Liver (tissue), 9 donors: ENCODE data around the gene ABCA3. TPM values are rescaled to one million over a fixed set of nuclear protein-coding genes. Genes with fewer than 3 reads are reported as not detected.

ENCODE experiments used
- DNase-seq: peaks from one replicate; pipeline ENCODE4 v3.0.0-alpha.2; 2017; ENCODE audit warnings: low spot score
- H3K27ac ChIP-seq, 2 donors: one replicate each; pipeline ENCODE4 v1.7.0; 2013; ENCODE audit warnings: inconsistent platforms in 2 of 2, low read length in 2 of 2, control low read depth in 1 of 2, low read depth in 1 of 2, mild to moderate bottlenecking in 1 of 2
- H3K27me3 ChIP-seq, 4 donors: one replicate each; pipeline versions ENCODE4 v1.6.1 to v1.7.0; 2013; ENCODE audit warnings: low read length in 3 of 4, inconsistent platforms in 1 of 4, mild to moderate bottlenecking in 1 of 4, moderate library complexity in 1 of 4; ENCODE audit not compliant: control insufficient read depth in 4 of 4, insufficient read depth in 4 of 4
- H3K36me3 ChIP-seq, 4 donors: one replicate each; pipeline versions ENCODE4 v1.6.1 to v1.7.0; 2013; ENCODE audit warnings: low read length in 3 of 4, mild to moderate bottlenecking in 3 of 4, low read depth in 1 of 4, moderate library complexity in 1 of 4; ENCODE audit not compliant: control insufficient read depth in 4 of 4, insufficient read depth in 3 of 4
- H3K4me1 ChIP-seq, 4 donors: one replicate each; pipeline versions ENCODE4 v1.6.1 to v1.7.0; 2013; ENCODE audit warnings: low read length in 3 of 4, mild to moderate bottlenecking in 3 of 4, moderate library complexity in 1 of 4; ENCODE audit not compliant: control insufficient read depth in 4 of 4, insufficient read depth in 4 of 4
- H3K4me3 ChIP-seq, 3 donors: one replicate each; pipeline versions ENCODE4 v1.6.1 to v1.7.0; 2013; ENCODE audit warnings: low read length in 3 of 3, control low read depth in 1 of 3, low read depth in 1 of 3, mild to moderate bottlenecking in 1 of 3
- H3K9ac ChIP-seq, 2 donors: one replicate each; pipeline ENCODE4 v1.7.0; 2013; ENCODE audit warnings: low read length in 2 of 2, mild to moderate bottlenecking in 2 of 2, moderate library complexity in 2 of 2, control low read depth in 1 of 2, low read depth in 1 of 2
- H3K9me3 ChIP-seq, 4 donors: one replicate each; pipeline versions ENCODE4 v1.6.1 to v1.7.0; 2013; ENCODE audit warnings: low read length in 3 of 4; ENCODE audit not compliant: control insufficient read depth in 4 of 4
- EGR1 ChIP-seq, 2 donors: IDR thresholded peaks; 2 replicates each; pipeline ENCODE4 v1.6.1; 2016 to 2018; ENCODE audit warnings: antibody characterized with exemption in 2 of 2, low read depth in 2 of 2
- FOXA1 ChIP-seq: IDR thresholded peaks from 2 replicates; pipeline ENCODE4 v1.6.1; 2016; ENCODE audit warnings: antibody characterized with exemption
- FOXA2 ChIP-seq: IDR thresholded peaks from 2 replicates; pipeline ENCODE4 v1.6.1; 2016; ENCODE audit warnings: antibody characterized with exemption
- GABPA ChIP-seq, 2 donors: IDR thresholded peaks in 1 of 2; conservative IDR thresholded peaks in 1 of 2; 2 replicates each; pipeline ENCODE4 v1.6.1; 2016; ENCODE audit warnings: antibody characterized with exemption in 2 of 2, mild to moderate bottlenecking in 1 of 2, moderate library complexity in 1 of 2
- HNF4A ChIP-seq, 2 donors: conservative IDR thresholded peaks; 2 replicates each; pipeline ENCODE4 v1.6.1; 2016; ENCODE audit warnings: antibody characterized with exemption in 2 of 2, mild to moderate bottlenecking in 2 of 2
- HNF4G ChIP-seq: IDR thresholded peaks from 2 replicates; pipeline ENCODE4 v1.6.1; 2016; ENCODE audit warnings: antibody characterized with exemption
- JUND ChIP-seq, 2 donors: IDR thresholded peaks; 2 replicates each; pipeline ENCODE4 v1.6.1; 2016; ENCODE audit warnings: antibody characterized with exemption in 2 of 2
- NR2F2 ChIP-seq: IDR thresholded peaks from 2 replicates; pipeline ENCODE4 v1.6.1; 2016; ENCODE audit warnings: antibody characterized with exemption
- RAD21 ChIP-seq, 2 donors: IDR thresholded peaks; 2 replicates each; pipeline ENCODE4 v1.6.1; 2016; ENCODE audit warnings: antibody characterized with exemption in 2 of 2, mild to moderate bottlenecking in 2 of 2
- RXRA ChIP-seq, 2 donors: IDR thresholded peaks; 2 replicates each; pipeline ENCODE4 v1.6.1; 2017 to 2018; ENCODE audit warnings: antibody characterized with exemption in 2 of 2, mild to moderate bottlenecking in 1 of 2
- SP1 ChIP-seq: IDR thresholded peaks from 2 replicates; pipeline ENCODE4 v1.6.1; 2018; ENCODE audit warnings: antibody characterized with exemption, mild to moderate bottlenecking
- TAF1 ChIP-seq: conservative IDR thresholded peaks from 2 replicates; pipeline ENCODE4 v1.6.1; 2016; ENCODE audit warnings: antibody characterized with exemption, mild to moderate bottlenecking
- YY1 ChIP-seq: IDR thresholded peaks from 2 replicates; pipeline ENCODE4 v1.6.1; 2016; ENCODE audit warnings: antibody characterized with exemption, mild to moderate bottlenecking
- whole genome bisulfite sequencing: extraction: QIAGEN DNeasy Blood & Tissue Kit; methylation state at CpG from one replicate; pipeline ENCODE4 v1.1.7; 2013; 5-methylcytosine and 5-hydroxymethylcytosine counted together
- polyA plus RNA-seq, 2 donors: library from polyadenylated mRNA; stranded (reverse) in 1 of 2; unstranded in 1 of 2; fragments of 200-250 nt in 1 of 2; fragments of >200 nt in 1 of 2; fragmentation: Nextera tagmentation in 1 of 2; extraction: Ambion mirVana in 1 of 2; gene quantifications; one replicate each; pipeline versions ENCODE4 v1.2.1 to v1.2.3, GENCODE V29; 2013 to 2015
- total RNA-seq, 2 donors: library from RNA; depleted of rRNA; stranded (reverse); fragments of >200 nt; gene quantifications; one replicate each; pipeline ENCODE4 v1.2.3, GENCODE V29; 2014
- TF ChIP-seq, protein P1 (sequence below): IDR thresholded peaks from 2 replicates; pipeline ENCODE4 v1.6.1; 2016; ENCODE audit warnings: antibody characterized with exemption, mild to moderate bottlenecking
- TF ChIP-seq, protein P2 (sequence below): fragments of 150-350 bp; IDR thresholded peaks from 2 replicates; pipeline ENCODE4 v1.5.1; 2017; ENCODE audit warnings: improper control_type of control experiment, low read depth, low read length; ENCODE audit not compliant: missing input control
- TF ChIP-seq, protein P3 (sequence below): IDR thresholded peaks from 2 replicates; pipeline ENCODE4 v1.6.1; 2016; ENCODE audit warnings: antibody characterized with exemption
- TF ChIP-seq, protein P4 (sequence below): IDR thresholded peaks from 2 replicates; pipeline ENCODE4 v1.6.1; 2016; ENCODE audit warnings: antibody characterized with exemption
- TF ChIP-seq, protein P5 (sequence below): IDR thresholded peaks from 2 replicates; pipeline ENCODE4 v1.6.1; 2016; ENCODE audit warnings: antibody characterized with exemption
- donor health status: healthy.
- donor health status: healthy.
- donor health status: healthy.
- donor health status: healthy.
- donor health status: healthy.

Gene ABCA3
- total and polyA plus RNA-seq, 4 donors = 0.47 to 1.1 (median 0.77) TPM

DNA sequence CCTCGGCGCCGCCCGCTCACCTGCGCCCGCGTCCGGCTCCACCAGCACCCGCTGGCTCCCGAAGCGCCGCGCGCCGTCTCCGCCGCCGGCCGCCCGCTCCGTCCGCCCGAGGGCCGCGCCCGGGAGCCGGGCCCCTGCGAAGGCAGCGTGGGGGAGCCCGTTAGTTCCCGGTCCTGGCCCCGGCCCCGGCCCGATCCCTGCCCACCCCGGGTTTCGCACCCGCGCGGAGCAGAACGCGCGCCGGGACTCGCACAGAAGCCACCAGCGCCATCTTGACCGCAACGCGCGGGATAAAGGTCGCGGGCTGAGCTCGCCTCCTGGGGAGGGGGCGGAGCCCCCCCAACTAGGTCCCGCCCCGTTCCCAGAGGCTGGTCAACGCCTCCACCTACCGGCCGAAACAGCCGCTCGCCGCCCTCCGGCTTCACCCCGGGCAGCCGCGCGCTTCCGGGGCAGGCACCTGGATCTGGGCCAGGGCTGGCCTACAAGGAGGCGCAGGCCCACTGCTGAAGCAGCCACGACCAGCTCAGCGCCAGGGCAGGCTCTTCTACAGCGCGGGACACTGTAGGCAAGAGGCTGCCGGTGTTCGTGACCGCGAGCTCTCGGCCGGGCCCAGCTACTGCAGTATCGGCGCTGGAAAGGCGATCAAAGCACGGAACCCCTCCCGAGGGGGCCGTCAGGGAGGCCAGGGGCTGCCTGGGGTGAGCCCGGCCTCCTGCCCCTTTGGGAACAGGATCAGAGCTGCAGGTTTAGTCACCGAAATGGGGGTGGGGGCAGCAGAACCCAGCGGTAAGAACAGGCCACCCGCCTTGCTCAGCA is 89.0 kb downstream of the ABCA3 start, which contains the start of gene ECI1:
ECI1 (minus strand) TSS at position 292 of the 816 bp plus-strand sequence; CDS start at position 271, 21 bp downstream.
- Histone ChIP-seq H3K27me3 (no peaks in the 10 kb centered on the region), H3K4me3 (peak within 1 kb of the TSS; percentile 76 to 92 (median 79)), H3K27ac (peak within 1 kb of the TSS; percentile 81 to 82), H3K9ac (peak within 1 kb of the TSS; percentile 34 to 84), H3K36me3 (peaks cover under 1 to 24% (median 12%) of the 10 kb centered on the region in 4 donors), H3K4me1 (peaks cover 6 to 40% (median 37%) of the 10 kb centered on the region in 4 donors), H3K9me3 (no peaks in the 10 kb centered on the region)
- TF ChIP-seq JUND (IDR thresholded peaks at IDR 0.05) = no peak
- TF ChIP-seq, protein P1, sequence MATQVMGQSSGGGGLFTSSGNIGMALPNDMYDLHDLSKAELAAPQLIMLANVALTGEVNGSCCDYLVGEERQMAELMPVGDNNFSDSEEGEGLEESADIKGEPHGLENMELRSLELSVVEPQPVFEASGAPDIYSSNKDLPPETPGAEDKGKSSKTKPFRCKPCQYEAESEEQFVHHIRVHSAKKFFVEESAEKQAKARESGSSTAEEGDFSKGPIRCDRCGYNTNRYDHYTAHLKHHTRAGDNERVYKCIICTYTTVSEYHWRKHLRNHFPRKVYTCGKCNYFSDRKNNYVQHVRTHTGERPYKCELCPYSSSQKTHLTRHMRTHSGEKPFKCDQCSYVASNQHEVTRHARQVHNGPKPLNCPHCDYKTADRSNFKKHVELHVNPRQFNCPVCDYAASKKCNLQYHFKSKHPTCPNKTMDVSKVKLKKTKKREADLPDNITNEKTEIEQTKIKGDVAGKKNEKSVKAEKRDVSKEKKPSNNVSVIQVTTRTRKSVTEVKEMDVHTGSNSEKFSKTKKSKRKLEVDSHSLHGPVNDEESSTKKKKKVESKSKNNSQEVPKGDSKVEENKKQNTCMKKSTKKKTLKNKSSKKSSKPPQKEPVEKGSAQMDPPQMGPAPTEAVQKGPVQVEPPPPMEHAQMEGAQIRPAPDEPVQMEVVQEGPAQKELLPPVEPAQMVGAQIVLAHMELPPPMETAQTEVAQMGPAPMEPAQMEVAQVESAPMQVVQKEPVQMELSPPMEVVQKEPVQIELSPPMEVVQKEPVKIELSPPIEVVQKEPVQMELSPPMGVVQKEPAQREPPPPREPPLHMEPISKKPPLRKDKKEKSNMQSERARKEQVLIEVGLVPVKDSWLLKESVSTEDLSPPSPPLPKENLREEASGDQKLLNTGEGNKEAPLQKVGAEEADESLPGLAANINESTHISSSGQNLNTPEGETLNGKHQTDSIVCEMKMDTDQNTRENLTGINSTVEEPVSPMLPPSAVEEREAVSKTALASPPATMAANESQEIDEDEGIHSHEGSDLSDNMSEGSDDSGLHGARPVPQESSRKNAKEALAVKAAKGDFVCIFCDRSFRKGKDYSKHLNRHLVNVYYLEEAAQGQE = peak; percentile 82
- peak; percentile 63 to 65 for TF ChIP-seq RXRA (IDR thresholded peaks at IDR 0.05)
- TF ChIP-seq, protein P2, sequence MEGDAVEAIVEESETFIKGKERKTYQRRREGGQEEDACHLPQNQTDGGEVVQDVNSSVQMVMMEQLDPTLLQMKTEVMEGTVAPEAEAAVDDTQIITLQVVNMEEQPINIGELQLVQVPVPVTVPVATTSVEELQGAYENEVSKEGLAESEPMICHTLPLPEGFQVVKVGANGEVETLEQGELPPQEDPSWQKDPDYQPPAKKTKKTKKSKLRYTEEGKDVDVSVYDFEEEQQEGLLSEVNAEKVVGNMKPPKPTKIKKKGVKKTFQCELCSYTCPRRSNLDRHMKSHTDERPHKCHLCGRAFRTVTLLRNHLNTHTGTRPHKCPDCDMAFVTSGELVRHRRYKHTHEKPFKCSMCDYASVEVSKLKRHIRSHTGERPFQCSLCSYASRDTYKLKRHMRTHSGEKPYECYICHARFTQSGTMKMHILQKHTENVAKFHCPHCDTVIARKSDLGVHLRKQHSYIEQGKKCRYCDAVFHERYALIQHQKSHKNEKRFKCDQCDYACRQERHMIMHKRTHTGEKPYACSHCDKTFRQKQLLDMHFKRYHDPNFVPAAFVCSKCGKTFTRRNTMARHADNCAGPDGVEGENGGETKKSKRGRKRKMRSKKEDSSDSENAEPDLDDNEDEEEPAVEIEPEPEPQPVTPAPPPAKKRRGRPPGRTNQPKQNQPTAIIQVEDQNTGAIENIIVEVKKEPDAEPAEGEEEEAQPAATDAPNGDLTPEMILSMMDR = peak; percentile 71
- peak; percentile 68 for TF ChIP-seq NR2F2
- TF ChIP-seq, protein P3, sequence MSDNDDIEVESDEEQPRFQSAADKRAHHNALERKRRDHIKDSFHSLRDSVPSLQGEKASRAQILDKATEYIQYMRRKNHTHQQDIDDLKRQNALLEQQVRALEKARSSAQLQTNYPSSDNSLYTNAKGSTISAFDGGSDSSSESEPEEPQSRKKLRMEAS = no peak
- TF ChIP-seq, protein P4, sequence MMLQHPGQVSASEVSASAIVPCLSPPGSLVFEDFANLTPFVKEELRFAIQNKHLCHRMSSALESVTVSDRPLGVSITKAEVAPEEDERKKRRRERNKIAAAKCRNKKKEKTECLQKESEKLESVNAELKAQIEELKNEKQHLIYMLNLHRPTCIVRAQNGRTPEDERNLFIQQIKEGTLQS = no peak
- TF ChIP-seq RAD21 (IDR thresholded peaks at IDR 0.05) = peak; percentile 81 to 84
- peak; percentile 58 for TF ChIP-seq TAF1
- peak; percentile 98 for TF ChIP-seq YY1
- no peak for TF ChIP-seq HNF4G
- peak; percentile 85 for TF ChIP-seq SP1
- no peak for TF ChIP-seq FOXA2
- TF ChIP-seq, protein P5, sequence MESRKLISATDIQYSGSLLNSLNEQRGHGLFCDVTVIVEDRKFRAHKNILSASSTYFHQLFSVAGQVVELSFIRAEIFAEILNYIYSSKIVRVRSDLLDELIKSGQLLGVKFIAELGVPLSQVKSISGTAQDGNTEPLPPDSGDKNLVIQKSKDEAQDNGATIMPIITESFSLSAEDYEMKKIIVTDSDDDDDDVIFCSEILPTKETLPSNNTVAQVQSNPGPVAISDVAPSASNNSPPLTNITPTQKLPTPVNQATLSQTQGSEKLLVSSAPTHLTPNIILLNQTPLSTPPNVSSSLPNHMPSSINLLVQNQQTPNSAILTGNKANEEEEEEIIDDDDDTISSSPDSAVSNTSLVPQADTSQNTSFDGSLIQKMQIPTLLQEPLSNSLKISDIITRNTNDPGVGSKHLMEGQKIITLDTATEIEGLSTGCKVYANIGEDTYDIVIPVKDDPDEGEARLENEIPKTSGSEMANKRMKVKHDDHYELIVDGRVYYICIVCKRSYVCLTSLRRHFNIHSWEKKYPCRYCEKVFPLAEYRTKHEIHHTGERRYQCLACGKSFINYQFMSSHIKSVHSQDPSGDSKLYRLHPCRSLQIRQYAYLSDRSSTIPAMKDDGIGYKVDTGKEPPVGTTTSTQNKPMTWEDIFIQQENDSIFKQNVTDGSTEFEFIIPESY = no peak
- TF ChIP-seq EGR1 (IDR thresholded peaks at IDR 0.05; ENCODE audit: low read depth in 2 of 2) = peak; percentile 25 to 28
- TF ChIP-seq FOXA1 = peak; percentile 60
- TF ChIP-seq GABPA (IDR thresholded peaks at IDR 0.05 in 1 of 2, conservative IDR thresholded peaks at IDR 0.05 in 1 of 2) = peak in 1 of 2 donors; percentile 85
- peak; percentile 30 to 50 for TF ChIP-seq HNF4A (conservative IDR thresholded peaks at IDR 0.05)
- peak; percentile 96 for DNase-seq
- WGBS = under 1% methylated on average over 88 of the region's 88 CpGs
